HepG2 (cell line): ENCODE results near the gene CACNA1C. TPM values are rescaled to one million over a fixed set of nuclear protein-coding genes. Genes with fewer than 3 reads are reported as not detected.

Source experiments
- E2F2 ChIP-seq: sonication (generic); formaldehyde crosslinking; IDR thresholded peaks from 2 replicates; pipeline ENCODE4 v1.4.0; 2020; ENCODE audit warnings: missing genetic modification reagents, borderline replicate concordance
- RAD51 ChIP-seq: fragments of 450-650 bp; IDR thresholded peaks from 2 replicates; pipeline ENCODE4 v1.6.1; 2016; ENCODE audit warnings: borderline replicate concordance
- SALL1 ChIP-seq: sonication (generic); formaldehyde crosslinking; IDR thresholded peaks from 2 replicates; pipeline ENCODE4 v1.8.0; 2022; ENCODE audit warnings: mild to moderate bottlenecking, missing genetic modification reagents
- SCMH1 ChIP-seq: sonication (generic); formaldehyde crosslinking; IDR thresholded peaks from 2 replicates; pipeline ENCODE4 v1.9.0; 2021; ENCODE audit warnings: missing genetic modification reagents, mild to moderate bottlenecking, borderline replicate concordance
- ZNF407 ChIP-seq: sonication (generic); formaldehyde crosslinking; IDR thresholded peaks from one replicate; pipeline ENCODE4 v1.5.1; 2020; ENCODE audit warnings: mild to moderate bottlenecking, missing genetic modification reagents; ENCODE audit errors: not compliant biosample characterization
- ZNF552 ChIP-seq: sonication (generic); formaldehyde crosslinking; IDR thresholded peaks from 2 replicates; pipeline ENCODE4 v1.9.0; 2022; ENCODE audit warnings: missing genetic modification reagents, mild to moderate bottlenecking, borderline replicate concordance
- ZNF770 ChIP-seq: sonication (generic); formaldehyde crosslinking; IDR thresholded peaks from 2 replicates; pipeline ENCODE4 v1.5.0; 2020; ENCODE audit warnings: mild to moderate bottlenecking, missing genetic modification reagents
- ZNF773 ChIP-seq: sonication (generic); formaldehyde crosslinking; IDR thresholded peaks from 2 replicates; pipeline ENCODE4 v1.4.0; 2020; ENCODE audit warnings: missing genetic modification reagents, borderline replicate concordance
- ZNF792 ChIP-seq: IDR thresholded peaks from 2 replicates; pipeline ENCODE4 v1.6.1; 2016
- polyA plus RNA-seq, 8 experiments: library from polyadenylated mRNA; depleted of rRNA in 3 of 8; stranded (reverse) in 7 of 8; unstranded in 1 of 8; fragments of >200 nt; fragmentation: Illumina TruSeq in 4 of 8; extraction: Trizol in 4 of 8; gene quantifications; 2 replicates each; pipeline versions ENCODE4 v1.2.1 to v1.2.3, GENCODE V29; 2011 to 2016; ENCODE audit warnings: low read depth in 4 of 8, missing spikeins in 1 of 8, mixed read lengths in 1 of 8; ENCODE audit not compliant: insufficient read depth in 1 of 8
- total RNA-seq, 5 experiments: library from RNA; depleted of rRNA; stranded (reverse); fragments of >200 nt; fragmentation: Illumina TruSeq; extraction: Trizol; gene quantifications; 2 replicates each; pipeline ENCODE4 v1.2.3, GENCODE V29; 2016; ENCODE audit warnings: low read depth in 1 of 5

Gene CACNA1C
- total and polyA plus RNA-seq, 2 of the 13 experiments (the other 11 are each of a cell fraction or from before 2014, with no cell fraction given) = not detected

- TF ChIP-seq E2F2 (CRISPR knock-in tag) (no peak), ZNF770 (CRISPR knock-in tag) (no peak), ZNF552 (CRISPR knock-in tag) (no peak), ZNF792 (no peak), SCMH1 (CRISPR knock-in tag) (no peak), ZNF773 (CRISPR knock-in tag) (no peak), ZNF407 (CRISPR knock-in tag) (no peak), SALL1 (CRISPR knock-in tag) (no peak), RAD51 (no peak)
Measured at GRCh38 chr12:2743478-2743877, 690.7 kb downstream of the CACNA1C start (continued).
